Peyer's patch (tissue), 4 donors: ENCODE data around the gene USP6NL. TPM values are rescaled to one million over a fixed set of nuclear protein-coding genes. Genes with fewer than 3 reads are reported as not detected.
A peak's percentile ranks its signal among the peaks of the same experiment; 100 is the strongest.

Experiments used
- DNase-seq, 3 donors: peaks; one replicate each; pipeline ENCODE4 v3.0.0-alpha.2; 2017 to 2019
- H3K27ac ChIP-seq, 4 donors: fragments of 200-600 bp; sonication (generic); one replicate each; pipeline ENCODE4 v1.5.1; 2016 to 2019
- H3K27me3 ChIP-seq, 2 donors: fragments of 200-600 bp; sonication (generic); one replicate each; pipeline ENCODE4 v1.5.1; 2019
- H3K36me3 ChIP-seq, 3 donors: fragments of 200-600 bp; sonication (generic); one replicate each; pipeline ENCODE4 v1.5.1; 2016 to 2019
- H3K4me1 ChIP-seq, 4 donors: fragments of 200-600 bp; sonication (generic); one replicate each; pipeline ENCODE4 v1.5.1; 2016 to 2019
- H3K4me3 ChIP-seq, 4 donors: fragments of 200-600 bp; sonication (generic); 1 replicate in 3 of 4; 2 replicates in 1 of 4; pipeline ENCODE4 v1.5.1; 2016 to 2019; ENCODE audit warnings: mild to moderate bottlenecking in 1 of 4
- H3K9me3 ChIP-seq, 4 donors: fragments of 200-600 bp; sonication (generic); one replicate each; pipeline ENCODE4 v1.5.1; 2016 to 2019; ENCODE audit warnings: mild to moderate bottlenecking in 1 of 4
- POLR2A ChIP-seq, 2 donors: fragments of 450-650 bp; IDR thresholded peaks; one replicate each; pipeline ENCODE4 v1.5.1; 2017; ENCODE audit warnings: antibody characterized with exemption in 2 of 2, mild to moderate bottlenecking in 2 of 2, moderate library complexity in 2 of 2
- total RNA-seq, 4 donors: library from RNA; depleted of rRNA; stranded (reverse); fragments of >200 nt; gene quantifications; one replicate each; pipeline ENCODE4 v1.1.0, GENCODE V29; 2016
- TF ChIP-seq, protein P1 (sequence below), 6 experiments: fragments of 450-650 bp in 4 of 6; fragments of 200-600 bp in 2 of 6; sonication (generic) in 1 of 6; IDR thresholded peaks; one replicate each; pipeline ENCODE4 v1.5.1; 2017 to 2019; ENCODE audit warnings: antibody characterized with exemption in 6 of 6, mild to moderate bottlenecking in 3 of 6, moderate library complexity in 1 of 6

Gene USP6NL
- total RNA-seq, 4 donors from 2014 or later = 15.0 to 52.8 (median 19.3) TPM

DNA sequence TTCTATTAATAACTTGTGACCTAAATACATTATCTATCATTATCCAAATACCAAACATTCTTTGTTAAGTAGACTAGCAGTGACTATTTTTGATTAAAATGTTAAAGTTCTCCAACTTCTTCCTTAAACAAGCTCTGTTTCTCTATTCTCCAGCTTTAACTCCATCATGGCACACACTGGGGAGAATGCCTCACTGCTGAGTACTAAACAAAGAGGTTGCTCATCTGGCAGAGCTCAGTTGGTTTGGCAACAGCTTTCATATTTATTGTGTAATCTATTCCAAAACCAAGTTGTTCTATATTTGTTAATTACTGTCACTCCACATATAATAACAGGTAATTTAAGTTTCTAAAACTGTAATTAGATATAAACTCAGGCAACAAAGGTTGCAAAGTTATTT is 89.6 kb downstream of the USP6NL start:
- H3K4me1 ChIP-seq = no peaks in the 10 kb centered on the region

DNA sequence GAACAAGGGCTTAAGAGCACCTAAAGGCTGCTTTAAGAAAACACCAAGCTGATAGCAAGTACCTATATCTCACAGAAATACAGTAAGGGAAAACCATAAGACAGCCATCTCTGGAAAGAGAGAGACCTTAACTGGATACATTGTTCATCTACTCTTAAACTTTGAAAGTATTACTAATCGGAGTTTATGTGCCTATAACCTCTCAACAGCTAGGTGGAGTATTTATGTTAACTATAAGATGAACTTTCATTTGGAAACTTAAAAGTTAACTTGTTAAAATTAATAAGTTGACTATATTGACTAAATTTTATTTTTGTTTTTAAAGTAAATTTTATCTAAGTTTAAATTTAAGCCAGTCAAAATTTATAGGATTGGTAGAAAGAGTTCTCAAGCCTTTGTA is 90.6 kb downstream of the USP6NL start:
- no peaks in the 10 kb centered on the region for H3K9me3 ChIP-seq
- no peaks in the 10 kb centered on the region for H3K27me3 ChIP-seq
- H3K4me1 ChIP-seq = peaks cover 0 to 5% (median 0%) of the 10 kb centered on the region in 4 donors
- DNase-seq = no peak
- no peak overlapping the region for H3K4me3 ChIP-seq
- TF ChIP-seq POLR2A (IDR thresholded peaks at IDR 0.05) = no peak
- TF ChIP-seq, protein P1, sequence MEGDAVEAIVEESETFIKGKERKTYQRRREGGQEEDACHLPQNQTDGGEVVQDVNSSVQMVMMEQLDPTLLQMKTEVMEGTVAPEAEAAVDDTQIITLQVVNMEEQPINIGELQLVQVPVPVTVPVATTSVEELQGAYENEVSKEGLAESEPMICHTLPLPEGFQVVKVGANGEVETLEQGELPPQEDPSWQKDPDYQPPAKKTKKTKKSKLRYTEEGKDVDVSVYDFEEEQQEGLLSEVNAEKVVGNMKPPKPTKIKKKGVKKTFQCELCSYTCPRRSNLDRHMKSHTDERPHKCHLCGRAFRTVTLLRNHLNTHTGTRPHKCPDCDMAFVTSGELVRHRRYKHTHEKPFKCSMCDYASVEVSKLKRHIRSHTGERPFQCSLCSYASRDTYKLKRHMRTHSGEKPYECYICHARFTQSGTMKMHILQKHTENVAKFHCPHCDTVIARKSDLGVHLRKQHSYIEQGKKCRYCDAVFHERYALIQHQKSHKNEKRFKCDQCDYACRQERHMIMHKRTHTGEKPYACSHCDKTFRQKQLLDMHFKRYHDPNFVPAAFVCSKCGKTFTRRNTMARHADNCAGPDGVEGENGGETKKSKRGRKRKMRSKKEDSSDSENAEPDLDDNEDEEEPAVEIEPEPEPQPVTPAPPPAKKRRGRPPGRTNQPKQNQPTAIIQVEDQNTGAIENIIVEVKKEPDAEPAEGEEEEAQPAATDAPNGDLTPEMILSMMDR (IDR thresholded peaks at IDR 0.05) = no peak
- H3K27ac ChIP-seq = no peak overlapping the region
- H3K36me3 ChIP-seq = peaks cover 0 to under 1% (median 0%) of the 10 kb centered on the region in 3 donors

More for the DNA sequence above, 89.6 kb downstream of the USP6NL start:
- DNase-seq = no peak
- Histone ChIP-seq H3K27me3 (no peaks in the 10 kb centered on the region), H3K9me3 (no peaks in the 10 kb centered on the region), H3K36me3 (peaks cover 0 to 10% (median 0%) of the 10 kb centered on the region in 3 donors), H3K27ac (no peak overlapping the region), H3K4me3 (no peak overlapping the region)
- TF ChIP-seq, protein P1 (IDR thresholded peaks at IDR 0.05) = no peak
- TF ChIP-seq POLR2A (IDR thresholded peaks at IDR 0.05) = no peak

DNA sequence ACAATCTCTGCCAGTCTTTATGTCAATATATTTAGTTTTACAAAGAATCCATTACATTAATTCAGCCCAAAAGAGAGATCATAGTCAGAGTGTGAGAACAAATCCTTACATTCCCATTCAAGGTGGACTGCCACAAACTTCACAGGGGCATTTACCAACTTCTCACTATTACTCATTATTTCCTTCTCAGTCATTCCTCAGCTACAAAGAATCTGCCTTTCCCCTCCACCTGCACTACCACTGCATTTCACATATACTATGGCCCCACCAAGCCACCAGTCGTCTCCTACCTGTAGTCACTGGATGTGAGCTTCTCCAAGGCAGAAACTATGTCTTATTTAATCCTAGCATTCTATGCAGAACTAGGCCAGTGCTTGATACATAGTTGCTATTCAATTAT is 94.3 kb downstream of the USP6NL start:
- Histone ChIP-seq H3K4me1 (peaks cover 0 to 5% (median 0%) of the 10 kb centered on the region in 4 donors), H3K36me3 (no peaks in the 10 kb centered on the region), H3K27ac (no peak overlapping the region), H3K27me3 (no peaks in the 10 kb centered on the region), H3K4me3 (no peak overlapping the region), H3K9me3 (no peaks in the 10 kb centered on the region)
- DNase-seq = no peak
- TF ChIP-seq POLR2A (IDR thresholded peaks at IDR 0.05) = no peak
- TF ChIP-seq, protein P1 (IDR thresholded peaks at IDR 0.05) = no peak

DNA sequence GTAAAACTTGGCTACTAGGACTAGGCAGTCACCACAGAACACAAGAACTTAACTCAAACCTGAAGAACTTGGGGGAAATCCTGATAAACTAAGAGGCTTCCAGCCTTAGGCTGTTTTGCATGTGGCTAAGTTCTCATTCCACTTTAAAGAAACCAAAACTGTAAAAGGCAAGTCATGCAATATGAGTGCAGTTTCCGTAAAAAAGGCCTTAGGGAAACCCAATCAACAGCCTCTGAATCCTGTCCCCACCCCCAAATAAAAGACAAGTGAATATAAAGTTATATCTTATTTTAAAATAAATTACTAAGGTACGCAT is 95.1 kb downstream of the USP6NL start:
- no peaks in the 10 kb centered on the region for H3K36me3 ChIP-seq
- H3K27ac ChIP-seq = no peak overlapping the region
- no peak for TF ChIP-seq POLR2A (IDR thresholded peaks at IDR 0.05)
- TF ChIP-seq, protein P1 (IDR thresholded peaks at IDR 0.05) = no peak
- no peak for DNase-seq
- no peak overlapping the region for H3K4me3 ChIP-seq
- peaks cover 0 to 5% (median 0%) of the 10 kb centered on the region in 4 donors for H3K4me1 ChIP-seq
- no peaks in the 10 kb centered on the region for H3K27me3 ChIP-seq
- H3K9me3 ChIP-seq = no peaks in the 10 kb centered on the region

DNA sequence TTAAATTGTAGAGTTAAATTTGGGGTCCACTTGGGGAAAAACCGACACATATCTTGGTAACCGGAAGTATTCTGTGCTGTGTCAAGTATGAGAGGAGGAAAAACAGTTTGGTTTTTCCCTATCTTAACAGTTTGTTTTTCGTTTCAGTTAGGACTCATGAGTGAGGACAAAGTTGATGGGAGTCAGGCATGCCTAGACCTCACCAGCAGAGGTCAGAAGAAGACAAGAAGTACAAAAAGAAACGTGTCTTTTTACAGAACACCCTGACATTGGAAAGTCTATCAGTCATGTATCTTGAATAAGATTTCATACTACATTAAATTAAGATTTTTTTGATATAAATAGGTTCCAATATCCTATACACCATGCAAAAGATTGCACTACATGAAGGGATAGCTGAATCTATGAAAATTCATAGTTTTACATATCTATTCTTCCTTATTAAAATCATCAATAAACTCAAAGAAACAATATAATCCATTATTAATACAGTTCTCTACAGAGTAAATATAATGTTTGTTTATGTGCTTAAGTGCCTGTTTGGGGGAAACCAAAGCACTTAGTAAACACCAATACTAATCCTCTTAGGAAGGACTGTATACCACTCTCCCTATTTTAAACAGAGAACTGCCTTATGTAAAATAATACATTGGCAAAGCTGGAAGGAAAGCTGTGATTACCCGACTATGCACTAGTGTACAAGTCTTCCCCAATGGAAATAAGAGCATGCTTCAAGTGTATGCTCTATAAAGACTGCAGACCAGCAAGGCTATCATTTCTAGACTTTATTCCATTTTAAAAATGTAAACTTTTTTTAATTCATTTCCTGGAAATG is 95.6 kb downstream of the USP6NL start:
- no peaks in the 10 kb centered on the region for H3K27me3 ChIP-seq
- no peaks in the 10 kb centered on the region for H3K9me3 ChIP-seq
- no peak overlapping the region for H3K4me3 ChIP-seq
- no peaks in the 10 kb centered on the region for H3K36me3 ChIP-seq
- TF ChIP-seq, protein P1 (IDR thresholded peaks at IDR 0.05) = peak; percentile 63 to 96 (median 90)
- no peak for TF ChIP-seq POLR2A (IDR thresholded peaks at IDR 0.05)
- H3K27ac ChIP-seq = no peak overlapping the region
- peaks cover 0 to 5% (median 0%) of the 10 kb centered on the region in 4 donors for H3K4me1 ChIP-seq
- DNase-seq = peak in 2 of 3 donors; percentile 53 to 72
